ENCODE measurements around the gene BPTF. TPM values are rescaled to one million over a fixed set of nuclear protein-coding genes. Genes with fewer than 3 reads are reported as not detected.
"Not testable (repeated sequence)": the region's sequence is repeated elsewhere in the genome, so short reads cannot be mapped to it uniquely, and the experiment has no call there.

The BPTF gene
- total and polyA plus RNA-seq, 2 donors = 22.5 to 187 TPM

DNA sequence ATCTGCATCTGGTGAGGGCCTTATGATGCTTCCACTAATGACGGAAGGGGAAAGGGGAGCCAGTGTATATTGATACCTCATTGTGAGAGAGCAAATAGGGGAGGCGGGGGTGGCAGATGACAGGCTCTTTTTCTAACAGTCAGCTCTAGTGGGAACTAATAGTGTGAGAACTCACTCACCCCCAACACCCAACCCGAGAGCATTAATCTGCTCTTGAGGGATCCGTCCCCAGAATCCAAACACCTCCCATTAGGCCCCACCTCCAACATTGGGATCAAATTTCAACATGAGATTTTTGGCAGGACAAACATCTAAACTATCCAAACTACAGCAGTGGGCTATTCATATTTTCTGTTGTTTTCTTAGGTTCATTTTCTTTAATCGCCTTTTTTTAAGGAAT lies 54.4 kb downstream of the BPTF start:
- WGBS = 81% methylated on average over 5 of the region's 5 CpGs
- Histone ChIP-seq H3K4me1 (ENCODE audit: insufficient read depth) (no peaks in the 10 kb centered on the region), H3K4me3 (ENCODE audit: low read depth, low read length) (no peak overlapping the region), H3K27ac (ENCODE audit: low read depth) (no peak overlapping the region), H3K36me3 (ENCODE audit: insufficient read depth) (peaks cover 3% of the 10 kb centered on the region)
- DNase-seq (ENCODE audit: extremely low spot score) = no peak

DNA sequence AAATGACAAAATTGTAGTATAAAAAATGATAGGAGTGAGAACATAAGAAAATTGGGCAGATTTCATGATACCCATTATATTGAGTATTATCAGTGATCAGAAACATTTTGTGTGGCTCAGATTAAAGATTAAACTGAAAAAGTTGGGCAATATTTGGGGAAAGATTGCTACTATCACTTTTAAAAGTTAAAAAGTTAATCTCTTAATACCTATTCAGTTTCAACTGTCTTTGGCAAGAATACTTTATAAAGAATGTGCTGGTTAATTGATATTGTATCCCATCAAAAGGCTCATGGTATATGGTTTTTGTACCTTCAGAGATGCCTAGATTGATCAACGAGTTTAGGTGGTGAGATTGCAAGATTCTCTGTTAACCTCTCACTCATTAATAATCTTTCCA lies 55.8 kb downstream of the BPTF start:
- DNase-seq (ENCODE audit: extremely low spot score) = no peak
- Histone ChIP-seq H3K27ac (ENCODE audit: low read depth) (no peak overlapping the region), H3K4me1 (ENCODE audit: insufficient read depth) (no peaks in the 10 kb centered on the region), H3K36me3 (ENCODE audit: insufficient read depth) (no peaks in the 10 kb centered on the region), H3K4me3 (ENCODE audit: low read depth, low read length) (no peak overlapping the region)
- WGBS = 85% methylated on average over 1 of the region's 1 CpG

DNA sequence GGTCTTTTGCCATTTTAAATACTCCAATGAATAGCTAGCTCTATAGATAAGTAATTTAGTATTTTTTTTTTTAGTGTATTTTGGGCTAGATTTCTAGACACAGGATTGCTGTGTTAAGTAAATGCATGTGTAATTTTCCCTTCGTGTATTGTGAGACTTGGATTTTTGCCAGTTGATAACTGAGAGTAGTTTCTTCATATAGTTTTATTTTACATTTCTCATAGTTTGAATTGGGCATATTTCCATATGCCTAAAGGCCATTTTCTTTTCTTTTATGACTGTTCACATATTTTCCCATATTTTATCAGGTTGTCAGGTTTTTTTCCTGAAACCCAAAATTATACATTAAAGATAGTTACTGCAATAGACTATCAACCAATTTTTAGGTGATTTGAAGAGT lies 59.4 kb downstream of the BPTF start:
- H3K4me3 ChIP-seq (ENCODE audit: low read depth, low read length) = no peak overlapping the region
- H3K27ac ChIP-seq (ENCODE audit: low read depth) = no peak overlapping the region
- WGBS = 33% methylated on average over 1 of the region's 1 CpG
- no peaks in the 10 kb centered on the region for H3K4me1 ChIP-seq (ENCODE audit: insufficient read depth)
- peaks cover 1% of the 10 kb centered on the region for H3K36me3 ChIP-seq (ENCODE audit: insufficient read depth)
- DNase-seq (ENCODE audit: extremely low spot score) = no peak

DNA sequence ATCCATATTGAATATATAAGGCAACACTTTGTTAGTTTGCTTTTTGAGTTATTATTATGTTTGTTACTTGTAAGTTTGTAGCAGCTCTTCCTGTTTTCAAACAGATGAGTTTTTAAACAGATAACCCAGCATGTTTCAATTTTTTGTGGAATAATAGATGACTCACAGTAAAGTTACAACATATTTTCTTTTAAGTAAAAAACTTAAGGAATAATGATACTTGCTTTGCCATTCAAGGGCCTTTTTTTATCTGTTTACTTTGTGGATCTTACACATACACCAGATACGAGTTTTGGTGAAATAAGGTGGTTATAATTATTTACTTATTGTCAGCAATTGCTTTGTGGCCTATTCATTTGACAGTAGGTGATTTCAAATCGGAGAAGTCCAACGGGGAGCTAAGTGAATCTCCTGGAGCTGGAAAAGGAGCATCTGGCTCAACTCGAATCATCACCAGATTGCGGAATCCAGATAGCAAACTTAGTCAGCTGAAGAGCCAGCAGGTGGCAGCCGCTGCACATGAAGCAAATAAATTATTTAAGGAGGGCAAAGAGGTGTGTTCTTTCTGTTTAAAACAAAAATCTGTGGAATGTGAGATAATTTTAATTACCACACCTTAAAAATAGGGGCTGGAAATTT lies 66.3 kb downstream of the BPTF start:
- 49% methylated on average over 6 of the region's 6 CpGs for WGBS
- no peak overlapping the region for H3K27ac ChIP-seq (ENCODE audit: low read depth)
- peaks cover 5% of the 10 kb centered on the region for H3K36me3 ChIP-seq (ENCODE audit: insufficient read depth)
- H3K4me3 ChIP-seq (ENCODE audit: low read depth, low read length) = no peak overlapping the region
- no peaks in the 10 kb centered on the region for H3K4me1 ChIP-seq (ENCODE audit: insufficient read depth)
- no peak for DNase-seq (ENCODE audit: extremely low spot score)

DNA sequence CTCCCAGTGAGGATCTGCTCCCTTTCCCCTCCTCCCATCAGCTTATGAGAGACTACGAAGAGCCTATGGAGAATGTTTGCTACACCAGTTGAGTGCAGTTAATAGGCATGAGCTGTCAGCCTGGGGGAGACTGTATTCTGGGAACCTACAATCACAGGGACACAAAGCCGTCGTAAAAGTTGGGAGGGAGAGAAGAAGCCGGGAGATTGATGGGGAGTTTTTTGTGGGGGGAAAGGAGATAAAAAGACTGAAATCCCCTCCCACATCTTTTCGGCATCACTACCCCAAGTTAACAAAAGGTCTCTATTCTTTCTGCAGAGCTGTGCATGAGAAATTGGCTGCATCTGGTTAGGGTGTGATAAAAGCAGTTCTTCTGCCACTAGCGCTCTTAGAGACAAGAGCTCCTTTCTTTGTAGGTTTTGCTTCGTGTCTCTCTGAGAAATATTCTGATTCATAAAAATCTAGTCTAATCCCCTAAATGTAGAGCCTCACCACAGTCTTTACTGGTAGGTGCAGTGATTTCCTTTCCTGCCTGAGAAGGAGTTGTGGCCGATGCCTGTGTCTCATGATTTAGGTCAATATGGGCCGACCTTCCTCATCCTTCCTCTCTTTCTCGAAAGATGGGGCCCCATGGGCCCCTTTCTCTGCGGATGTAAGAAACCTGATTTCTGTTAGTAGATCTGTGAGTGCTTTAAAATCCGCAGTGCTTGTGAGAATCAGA lies 77.4 kb downstream of the BPTF start:
- no peak overlapping the region for H3K4me3 ChIP-seq (ENCODE audit: low read depth, low read length)
- no peak for DNase-seq (ENCODE audit: extremely low spot score)
- H3K4me1 ChIP-seq (ENCODE audit: insufficient read depth) = no peaks in the 10 kb centered on the region
- WGBS = 73% methylated on average over 12 of the region's 12 CpGs
- H3K36me3 ChIP-seq (ENCODE audit: insufficient read depth) = no peaks in the 10 kb centered on the region
- H3K27ac ChIP-seq (ENCODE audit: low read depth) = no peak overlapping the region

DNA sequence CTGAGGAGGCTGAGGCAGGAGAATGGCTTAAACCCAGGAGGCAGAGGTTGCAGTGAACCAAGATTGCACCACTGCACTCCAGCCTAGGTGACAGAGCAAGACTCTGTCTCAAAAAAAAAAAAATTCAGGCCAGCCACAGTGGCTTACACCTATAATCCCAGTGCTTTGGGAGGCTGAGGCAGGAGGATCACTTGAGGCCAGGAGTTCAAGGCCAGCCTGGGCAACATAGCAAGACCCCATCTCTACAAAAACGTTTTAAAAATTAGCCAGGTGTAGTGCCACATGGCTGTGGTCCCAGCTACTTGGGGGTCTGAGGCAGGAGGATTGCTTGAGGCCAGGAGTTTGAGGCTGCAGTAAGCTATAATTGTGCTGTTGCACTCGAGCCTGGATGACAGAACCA lies 80.0 kb downstream of the BPTF start:
- not testable (repeated sequence) for DNase-seq (ENCODE audit: extremely low spot score); H3K4me3 ChIP-seq (ENCODE audit: low read depth, low read length); H3K4me1 ChIP-seq (ENCODE audit: insufficient read depth); H3K36me3 ChIP-seq (ENCODE audit: insufficient read depth); H3K27ac ChIP-seq (ENCODE audit: low read depth)
- 76% methylated on average over 2 of the region's 2 CpGs for WGBS

- 95% methylated on average over 7 of the region's 7 CpGs for WGBS
- DNase-seq (ENCODE audit: extremely low spot score); H3K4me3 ChIP-seq (ENCODE audit: low read depth, low read length); H3K27ac ChIP-seq (ENCODE audit: low read depth); H3K36me3 ChIP-seq (ENCODE audit: insufficient read depth); H3K4me1 ChIP-seq (ENCODE audit: insufficient read depth): not testable (repeated sequence)
Measured at GRCh38 chr17:67910117-67910803, 85.0 kb downstream of the BPTF start.

DNA sequence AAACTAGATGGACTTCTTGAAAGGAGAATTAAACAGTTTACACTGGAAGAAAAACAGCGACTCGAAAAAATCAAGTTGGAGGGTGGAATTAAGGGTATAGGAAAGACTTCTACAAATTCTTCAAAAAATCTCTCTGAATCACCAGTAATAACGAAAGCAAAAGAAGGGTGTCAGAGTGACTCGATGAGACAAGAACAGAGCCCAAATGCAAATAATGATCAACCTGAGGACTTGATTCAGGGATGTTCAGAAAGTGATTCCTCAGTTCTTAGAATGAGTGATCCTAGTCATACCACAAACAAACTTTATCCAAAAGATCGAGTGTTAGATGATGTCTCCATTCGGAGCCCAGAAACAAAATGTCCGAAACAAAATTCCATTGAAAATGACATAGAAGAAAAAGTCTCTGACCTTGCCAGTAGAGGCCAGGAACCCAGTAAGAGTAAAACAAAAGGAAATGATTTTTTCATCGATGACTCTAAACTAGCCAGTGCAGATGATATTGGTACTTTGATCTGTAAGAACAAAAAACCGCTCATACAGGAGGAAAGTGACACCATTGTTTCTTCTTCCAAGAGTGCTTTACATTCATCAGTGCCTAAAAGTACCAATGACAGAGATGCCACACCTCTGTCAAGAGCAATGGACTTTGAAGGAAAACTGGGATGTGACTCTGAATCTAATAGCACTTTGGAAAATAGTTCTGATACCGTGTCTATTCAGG lies 85.9 kb downstream of the BPTF start:
- no peak for DNase-seq (ENCODE audit: extremely low spot score)
- Histone ChIP-seq H3K27ac (ENCODE audit: low read depth) (no peak overlapping the region), H3K4me1 (ENCODE audit: insufficient read depth) (no peaks in the 10 kb centered on the region), H3K4me3 (ENCODE audit: low read depth, low read length) (no peak overlapping the region), H3K36me3 (ENCODE audit: insufficient read depth) (peaks cover 2% of the 10 kb centered on the region)
- 97% methylated on average over 10 of the region's 10 CpGs for whole genome bisulfite sequencing

DNA sequence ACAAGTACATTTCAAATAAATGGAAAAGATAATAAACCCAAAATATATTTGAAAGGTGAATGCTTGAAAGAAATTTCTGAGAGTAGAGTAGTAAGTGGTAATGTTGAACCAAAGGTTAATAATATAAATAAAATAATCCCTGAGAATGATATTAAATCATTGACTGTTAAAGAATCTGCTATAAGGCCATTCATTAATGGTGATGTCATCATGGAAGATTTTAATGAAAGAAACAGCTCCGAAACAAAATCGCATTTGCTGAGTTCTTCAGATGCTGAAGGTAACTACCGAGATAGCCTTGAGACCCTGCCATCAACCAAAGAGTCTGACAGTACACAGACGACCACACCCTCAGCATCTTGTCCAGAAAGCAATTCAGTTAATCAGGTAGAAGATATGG lies 86.8 kb downstream of the BPTF start:
- 95% methylated on average over 4 of the region's 4 CpGs for WGBS
- DNase-seq (ENCODE audit: extremely low spot score) = no peak
- Histone ChIP-seq H3K4me3 (ENCODE audit: low read depth, low read length) (no peak overlapping the region), H3K27ac (ENCODE audit: low read depth) (no peak overlapping the region), H3K36me3 (ENCODE audit: insufficient read depth) (peaks cover 2% of the 10 kb centered on the region), H3K4me1 (ENCODE audit: insufficient read depth) (no peaks in the 10 kb centered on the region)

GRCh38 chr17:67912656-67913055 lies 87.4 kb downstream of the BPTF start:
- Histone ChIP-seq H3K27ac (ENCODE audit: low read depth) (no peak overlapping the region), H3K4me1 (ENCODE audit: insufficient read depth) (no peaks in the 10 kb centered on the region), H3K36me3 (ENCODE audit: insufficient read depth) (peaks cover 2% of the 10 kb centered on the region), H3K4me3 (ENCODE audit: low read depth, low read length) (no peak overlapping the region)
- DNase-seq (ENCODE audit: extremely low spot score) = no peak
- 88% methylated on average over 7 of the region's 7 CpGs for WGBS

- no peak overlapping the region for H3K27ac ChIP-seq (ENCODE audit: low read depth)
- DNase-seq (ENCODE audit: extremely low spot score) = no peak
- H3K36me3 ChIP-seq (ENCODE audit: insufficient read depth) = no peaks in the 10 kb centered on the region
- H3K4me3 ChIP-seq (ENCODE audit: low read depth, low read length) = no peak overlapping the region
- no peaks in the 10 kb centered on the region for H3K4me1 ChIP-seq (ENCODE audit: insufficient read depth)
- WGBS = 87% methylated on average over 4 of the region's 4 CpGs
Measured at GRCh38 chr17:67920212-67920611, 94.9 kb downstream of the BPTF start.

GRCh38 chr17:67922503-67922902 lies 97.2 kb downstream of the BPTF start:
- no peak overlapping the region for H3K27ac ChIP-seq (ENCODE audit: low read depth)
- 73% methylated on average over 5 of the region's 5 CpGs for WGBS
- H3K36me3 ChIP-seq (ENCODE audit: insufficient read depth) = peaks cover 2% of the 10 kb centered on the region
- no peaks in the 10 kb centered on the region for H3K4me1 ChIP-seq (ENCODE audit: insufficient read depth)
- DNase-seq (ENCODE audit: extremely low spot score) = no peak
- no peak overlapping the region for H3K4me3 ChIP-seq (ENCODE audit: low read depth, low read length)

- DNase-seq (ENCODE audit: extremely low spot score); H3K4me1 ChIP-seq (ENCODE audit: insufficient read depth); H3K4me3 ChIP-seq (ENCODE audit: low read depth, low read length); H3K36me3 ChIP-seq (ENCODE audit: insufficient read depth); H3K27ac ChIP-seq (ENCODE audit: low read depth): not testable (repeated sequence)
- WGBS = 69% methylated on average over 4 of the region's 4 CpGs
Measured at GRCh38 chr17:67928842-67929241, 103.5 kb downstream of the BPTF start.

Measured in urinary bladder (tissue), 4 donors.